ENCODE measurements around the gene DNAAF9.

GRCh38 chr20:3420211-3420707 is 12.8 kb upstream of the DNAAF9 start:
- TF ChIP-seq POLR2A (IDR thresholded peaks at IDR 0.05; ENCODE audit: borderline replicate concordance, extremely low read depth, insufficient read depth, insufficient read length) (no peak), YY1 (IDR thresholded peaks at IDR 0.05; ENCODE audit: extremely low read depth, insufficient replicate concordance, low read depth, low read length) (no peak), POLR2AphosphoS5 (IDR thresholded peaks at IDR 0.05; ENCODE audit: low read depth, low read length) (no peak), CTCF (IDR thresholded peaks at IDR 0.05 in 2 of 3, conservative IDR thresholded peaks at IDR 0.05 in 1 of 3; ENCODE audit: borderline replicate concordance in 1 of 3, insufficient read depth in 1 of 3, low read depth in 2 of 3, low read length in 2 of 3) (no peak)
